GM21528 (cell line): ENCODE results near the gene PRR13.
"Not testable (repeated sequence)": the region's sequence is repeated elsewhere in the genome, so short reads cannot be mapped to it uniquely, and the experiment has no call there.

ENCODE experiments used
- ATAC-seq: cut with Tn5 transposase; IDR thresholded peaks from one replicate; pipeline ENCODE4 v1.9.1; 2021; ENCODE audit warnings: mild to moderate bottlenecking, moderate library complexity; ENCODE audit not compliant: unreplicated experiment, low FRiP score

The PRR13 gene, protein sequence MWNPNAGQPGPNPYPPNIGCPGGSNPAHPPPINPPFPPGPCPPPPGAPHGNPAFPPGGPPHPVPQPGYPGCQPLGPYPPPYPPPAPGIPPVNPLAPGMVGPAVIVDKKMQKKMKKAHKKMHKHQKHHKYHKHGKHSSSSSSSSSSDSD

DNA sequence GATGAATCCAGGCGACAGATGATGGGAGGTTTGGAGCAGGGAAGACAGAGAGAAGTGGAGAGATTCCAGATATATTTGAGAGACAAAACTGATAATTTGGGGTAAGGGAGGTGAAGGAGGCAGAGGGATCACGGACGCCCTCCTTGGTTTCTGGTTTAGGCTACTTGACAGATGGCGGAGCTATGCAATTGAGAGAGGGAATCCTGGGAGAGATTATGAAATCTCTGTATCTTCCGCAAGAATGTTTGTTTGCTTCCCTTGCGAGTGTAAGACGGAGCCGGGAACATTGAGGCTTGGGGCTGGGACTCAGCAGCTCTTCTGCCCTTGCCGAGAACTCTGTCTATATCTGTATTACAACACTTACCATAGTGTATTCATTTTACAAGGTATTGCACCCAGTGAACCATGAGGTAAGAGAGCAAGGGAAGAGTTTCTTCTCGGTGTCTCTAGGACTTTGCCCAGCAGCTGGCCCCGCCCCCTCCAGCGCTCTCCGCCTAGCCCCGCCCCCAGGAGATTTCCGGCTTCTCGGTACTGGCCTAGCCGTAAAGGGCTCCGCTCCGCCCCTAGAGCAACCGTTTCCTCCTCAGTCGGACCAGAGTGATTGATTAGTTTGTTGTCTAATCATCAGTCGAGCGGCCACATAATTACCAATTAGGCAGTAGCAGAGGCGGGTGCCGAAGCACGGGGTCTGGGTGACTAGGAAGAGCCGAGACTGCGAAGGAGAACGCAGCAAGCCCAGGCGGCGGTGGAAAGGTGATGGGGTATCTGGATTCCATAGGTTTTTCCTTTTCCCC, at the start of gene PRR13:
TSS of gene PRR13 (plus strand) at position 695 of the 794 bp plus-strand sequence. CDS start 981 bp downstream, outside the sequence.
- ATAC-seq: peak; percentile 98

DNA sequence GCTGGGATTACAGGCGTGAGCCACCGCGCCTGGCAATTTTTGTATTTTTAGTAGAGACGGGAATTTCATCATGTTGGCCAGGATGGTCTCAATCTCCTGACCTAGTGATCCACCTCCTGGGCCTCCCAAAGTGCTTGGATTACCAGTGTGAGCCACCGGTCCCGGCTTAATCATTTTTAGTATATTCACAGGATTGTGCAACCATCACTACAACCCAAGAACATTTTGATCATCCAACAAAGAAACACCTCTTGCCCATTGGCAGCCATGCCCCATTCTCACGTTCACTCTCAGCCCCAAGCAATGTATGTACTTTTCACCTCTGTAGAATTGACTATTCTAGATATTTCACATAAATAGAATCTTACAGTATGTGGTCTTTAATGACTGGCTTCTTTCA, 41.6 kb upstream of the PRR13 start:
- ATAC-seq: no peak

DNA sequence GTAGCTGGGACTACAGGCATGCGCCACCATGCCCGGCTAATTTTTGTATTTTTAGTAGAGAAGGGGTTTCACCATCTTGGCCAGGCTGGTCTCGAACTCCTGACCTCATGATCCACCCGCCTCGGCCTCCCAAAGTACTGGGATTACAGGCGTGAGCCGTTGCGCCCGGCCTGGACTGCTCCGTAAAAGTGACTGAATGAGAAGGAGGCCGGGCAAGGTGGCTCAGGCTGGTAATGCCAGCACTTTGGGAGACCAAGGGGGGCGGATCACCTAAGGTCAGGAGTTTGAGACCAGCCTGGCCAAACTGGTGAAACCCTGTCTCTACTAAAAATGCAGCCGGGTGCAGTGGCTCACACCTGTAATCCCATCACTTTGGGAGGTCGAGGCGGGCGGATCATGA, 39.2 kb upstream of the PRR13 start:
- ATAC-seq: not testable (repeated sequence)

DNA sequence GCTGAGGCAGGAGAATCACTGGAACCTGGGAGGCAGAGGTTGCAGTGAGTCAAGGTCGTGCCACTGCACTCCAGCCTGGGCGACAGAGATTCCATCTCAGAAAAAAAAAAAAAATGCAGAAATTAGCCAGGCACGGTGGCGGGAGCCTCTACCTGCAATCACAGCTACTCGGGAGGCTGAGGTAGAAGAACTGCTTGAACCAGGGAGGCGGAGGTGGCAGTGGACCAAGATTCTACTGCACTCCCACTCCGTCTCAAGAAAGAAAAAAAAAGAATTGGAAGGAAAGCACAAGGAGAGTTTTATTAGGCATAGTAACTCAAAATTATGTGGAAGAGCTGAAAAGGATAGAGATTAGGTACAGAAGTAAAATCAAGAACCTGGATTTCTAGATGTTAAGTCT, 38.7 kb upstream of the PRR13 start:
- no peak for ATAC-seq

DNA sequence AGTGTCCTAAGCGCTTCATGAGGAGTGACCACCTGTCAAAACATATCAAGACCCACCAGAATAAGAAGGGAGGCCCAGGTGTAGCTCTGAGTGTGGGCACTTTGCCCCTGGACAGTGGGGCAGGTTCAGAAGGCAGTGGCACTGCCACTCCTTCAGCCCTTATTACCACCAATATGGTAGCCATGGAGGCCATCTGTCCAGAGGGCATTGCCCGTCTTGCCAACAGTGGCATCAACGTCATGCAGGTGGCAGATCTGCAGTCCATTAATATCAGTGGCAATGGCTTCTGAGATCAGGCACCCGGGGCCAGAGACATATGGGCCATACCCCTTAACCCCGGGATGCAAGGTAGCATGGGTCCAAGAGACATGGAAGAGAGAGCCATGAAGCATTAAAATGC, 30.6 kb upstream of the PRR13 start:
- ATAC-seq: no peak

DNA sequence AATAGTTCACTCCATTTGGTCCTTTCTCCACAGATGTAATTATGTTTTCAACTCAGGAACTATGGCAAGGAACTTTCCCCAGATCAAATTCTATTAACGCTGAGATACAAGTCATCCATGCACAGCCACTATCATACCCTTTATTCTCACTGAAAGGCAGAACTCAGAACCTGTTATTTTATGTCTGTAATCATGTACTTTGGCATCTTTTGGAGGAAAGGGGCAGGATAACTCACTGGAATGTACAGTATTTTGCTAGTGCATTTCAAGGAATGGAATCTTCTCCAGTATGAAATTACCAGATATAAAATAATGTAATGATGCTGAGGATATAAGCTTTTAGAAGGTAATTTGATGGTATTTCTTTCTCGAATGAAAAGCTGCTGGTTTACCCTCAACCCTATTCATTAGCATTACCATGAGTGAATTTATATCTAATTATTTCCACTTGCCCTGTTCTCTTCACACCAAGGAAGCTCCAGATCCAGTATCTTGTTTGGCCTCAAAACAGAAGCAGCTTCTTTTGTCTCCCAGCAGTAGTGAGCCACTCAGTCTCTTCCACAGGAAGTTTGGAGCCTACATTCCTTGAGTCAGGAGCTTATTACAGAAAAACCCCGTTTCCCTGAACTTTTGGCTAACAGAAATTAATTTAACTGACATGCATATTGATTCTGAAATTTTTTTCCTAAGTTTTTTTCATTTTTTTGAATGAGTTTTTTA, 27.9 kb upstream of the PRR13 start:
- no peak for ATAC-seq

DNA sequence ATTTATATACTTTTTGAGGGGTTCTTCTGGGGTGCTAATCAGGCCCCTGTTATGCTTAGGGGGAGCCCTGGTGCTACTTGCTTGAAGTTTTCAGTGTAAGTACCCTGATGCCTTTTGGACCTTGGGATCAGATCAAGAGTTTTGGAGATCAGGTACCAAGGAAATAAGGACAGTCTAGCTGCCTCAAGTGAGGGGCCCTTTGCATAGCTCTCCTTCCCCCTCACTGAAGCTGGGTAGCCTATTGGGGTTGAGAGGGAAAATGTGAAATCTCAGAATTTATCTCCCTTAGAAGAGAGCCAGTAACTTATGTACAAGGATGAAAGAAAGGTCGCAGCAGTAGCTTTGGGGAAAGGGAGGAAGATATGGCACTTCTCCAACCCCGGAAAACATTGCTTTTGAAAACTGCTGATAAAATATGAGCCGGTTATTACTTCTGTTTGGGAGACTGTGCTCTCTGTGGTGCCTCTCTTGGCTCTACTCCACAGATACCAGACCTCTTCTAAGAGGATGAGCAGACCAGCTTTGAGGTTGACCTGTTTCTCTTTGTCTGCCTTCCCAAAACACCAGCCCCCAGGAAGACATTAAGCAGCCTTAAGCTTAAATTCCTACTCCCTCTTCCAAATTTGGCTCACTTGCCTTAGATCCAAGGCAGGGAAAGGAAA, 26.6 kb upstream of the PRR13 start:
- ATAC-seq: no peak

DNA sequence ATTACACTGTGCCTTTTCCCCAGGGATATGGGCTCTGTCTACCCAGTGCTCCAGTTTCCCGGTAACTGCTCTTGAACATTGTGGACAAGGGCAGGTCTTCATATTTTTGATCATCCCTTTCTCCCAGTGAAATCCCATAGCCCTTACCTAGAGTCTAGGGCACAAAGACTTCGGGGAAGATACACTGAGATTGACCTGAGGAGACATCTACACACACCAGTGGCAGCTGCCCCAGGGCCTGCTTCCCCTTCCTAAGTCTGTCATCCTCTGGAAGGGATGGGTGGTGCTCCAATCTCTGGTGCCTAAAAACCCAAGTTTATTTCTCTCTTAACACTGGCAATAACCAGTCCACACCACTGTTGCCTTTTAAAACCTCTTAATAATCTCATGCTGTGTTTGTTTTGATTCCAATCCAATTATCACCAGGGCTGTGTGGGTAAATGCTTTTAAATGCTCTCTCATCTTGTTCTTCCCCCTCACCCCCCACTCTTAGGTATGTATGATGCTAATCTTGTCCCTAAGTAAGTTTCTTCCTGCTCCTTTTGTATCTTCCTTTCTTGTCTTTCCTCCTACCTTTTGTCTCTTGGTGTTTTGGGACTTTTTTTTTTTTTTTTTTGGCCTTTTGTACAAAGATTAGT, 25.7 kb upstream of the PRR13 start:
- ATAC-seq: not testable (repeated sequence)

DNA sequence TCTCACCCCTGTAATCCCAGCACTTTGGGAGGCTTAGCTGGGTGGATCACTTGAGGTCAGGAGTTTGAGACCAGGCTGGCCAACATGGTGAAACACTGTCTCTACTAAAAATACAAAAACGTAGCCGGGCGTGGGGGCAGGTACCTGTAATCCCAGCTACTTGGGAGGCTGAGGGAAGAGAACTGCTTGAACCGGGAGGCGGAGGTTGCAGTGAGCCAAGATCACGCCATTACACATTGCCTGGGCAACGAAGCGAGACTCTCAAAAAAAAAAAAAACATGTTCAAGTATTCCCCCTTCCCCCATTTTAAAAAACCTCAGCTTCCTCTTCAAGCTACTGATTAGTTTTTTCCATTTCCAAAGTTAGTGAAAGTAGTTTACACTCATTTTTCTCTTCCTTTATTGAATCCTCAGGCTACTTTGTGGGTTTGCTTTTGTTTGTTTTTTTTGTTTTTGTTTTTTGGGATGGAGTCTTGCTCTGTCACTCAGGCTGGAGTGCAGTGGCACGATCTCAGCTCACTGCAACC, 24.2 kb upstream of the PRR13 start:
- not testable (repeated sequence) for ATAC-seq

DNA sequence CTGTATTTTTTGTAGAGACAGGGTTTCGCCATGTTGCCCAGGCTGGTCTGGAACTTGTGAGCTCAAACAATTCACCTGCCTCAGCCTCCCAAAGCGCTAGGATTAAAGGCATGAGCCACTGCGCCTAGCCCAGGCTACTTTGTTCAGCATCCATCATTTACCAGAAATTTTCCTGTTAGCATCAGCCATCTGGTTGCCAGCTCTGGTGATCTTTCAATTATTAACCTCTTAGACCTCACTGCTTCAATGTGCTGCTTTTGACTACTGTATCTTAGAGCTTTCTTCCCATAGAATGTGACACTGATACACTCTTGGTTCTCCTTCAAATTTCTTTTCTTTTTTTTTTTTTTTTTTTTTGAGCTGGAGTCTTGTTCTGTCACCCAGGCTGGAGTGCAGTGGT, 23.3 kb upstream of the PRR13 start:
- ATAC-seq: no peak

DNA sequence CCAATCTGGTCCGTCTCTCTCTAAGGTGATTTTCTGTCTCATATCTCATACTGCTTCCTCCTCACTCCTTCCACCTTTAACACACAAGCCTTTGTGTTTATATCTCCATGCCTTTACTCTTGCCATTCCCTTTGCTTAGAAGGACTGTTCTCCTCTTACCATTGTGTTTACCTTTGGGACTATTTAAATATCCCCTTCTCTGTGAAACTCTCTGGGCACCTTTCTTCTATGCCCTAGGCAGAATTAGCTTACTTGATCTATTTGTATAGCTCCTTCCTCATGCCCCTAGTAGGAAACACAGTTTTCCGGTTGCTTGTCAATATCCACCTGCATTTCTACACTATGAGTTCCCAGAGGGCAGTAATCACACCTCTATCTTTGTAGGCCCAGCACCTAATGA, 21.8 kb upstream of the PRR13 start:
- ATAC-seq: no peak

DNA sequence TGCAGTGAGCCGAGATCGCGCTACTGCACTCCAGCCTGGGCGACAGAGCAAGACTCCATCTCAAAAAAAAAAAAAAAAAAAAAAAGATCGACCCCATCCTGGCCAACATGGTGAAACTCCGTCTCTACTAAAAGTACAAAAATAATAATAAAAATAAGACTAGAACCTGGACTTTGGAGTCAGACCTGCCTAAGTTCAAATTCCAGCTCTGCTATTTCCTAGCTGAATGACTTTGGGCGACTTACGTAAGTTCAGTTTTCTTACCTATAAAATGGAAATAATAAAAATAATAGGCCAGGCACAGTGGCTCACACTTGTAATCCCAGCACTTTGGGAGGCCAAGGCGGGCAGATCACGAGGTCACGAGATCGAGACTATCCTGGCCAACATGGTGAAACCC, 19.3 kb upstream of the PRR13 start:
- ATAC-seq: not testable (repeated sequence)

DNA sequence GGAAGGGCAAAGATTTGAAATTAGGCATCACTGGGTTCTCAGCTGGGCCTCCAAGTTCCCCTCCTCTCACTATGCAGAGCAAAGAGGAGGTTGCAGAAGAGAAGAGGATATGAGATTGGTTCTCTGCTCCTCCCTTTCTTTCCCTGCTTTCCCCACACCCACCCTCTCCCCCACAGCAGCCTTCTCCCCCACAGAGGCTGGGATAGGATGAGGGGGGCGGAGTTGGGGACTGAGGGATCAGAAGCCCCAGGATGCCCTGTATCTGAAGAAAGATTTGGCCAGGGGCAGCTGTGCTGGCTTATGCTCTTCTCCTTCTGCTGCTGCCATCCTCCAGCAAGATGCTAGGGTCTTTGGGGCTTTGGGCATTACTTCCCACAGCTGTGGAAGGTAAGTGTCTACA, 17.9 kb upstream of the PRR13 start, which contains the start of gene AMHR2:
TSS of gene AMHR2 (plus strand) at position 259 of the 400 bp plus-strand sequence. CDS start at position 339, 80 bp downstream.
- ATAC-seq: no peak

DNA sequence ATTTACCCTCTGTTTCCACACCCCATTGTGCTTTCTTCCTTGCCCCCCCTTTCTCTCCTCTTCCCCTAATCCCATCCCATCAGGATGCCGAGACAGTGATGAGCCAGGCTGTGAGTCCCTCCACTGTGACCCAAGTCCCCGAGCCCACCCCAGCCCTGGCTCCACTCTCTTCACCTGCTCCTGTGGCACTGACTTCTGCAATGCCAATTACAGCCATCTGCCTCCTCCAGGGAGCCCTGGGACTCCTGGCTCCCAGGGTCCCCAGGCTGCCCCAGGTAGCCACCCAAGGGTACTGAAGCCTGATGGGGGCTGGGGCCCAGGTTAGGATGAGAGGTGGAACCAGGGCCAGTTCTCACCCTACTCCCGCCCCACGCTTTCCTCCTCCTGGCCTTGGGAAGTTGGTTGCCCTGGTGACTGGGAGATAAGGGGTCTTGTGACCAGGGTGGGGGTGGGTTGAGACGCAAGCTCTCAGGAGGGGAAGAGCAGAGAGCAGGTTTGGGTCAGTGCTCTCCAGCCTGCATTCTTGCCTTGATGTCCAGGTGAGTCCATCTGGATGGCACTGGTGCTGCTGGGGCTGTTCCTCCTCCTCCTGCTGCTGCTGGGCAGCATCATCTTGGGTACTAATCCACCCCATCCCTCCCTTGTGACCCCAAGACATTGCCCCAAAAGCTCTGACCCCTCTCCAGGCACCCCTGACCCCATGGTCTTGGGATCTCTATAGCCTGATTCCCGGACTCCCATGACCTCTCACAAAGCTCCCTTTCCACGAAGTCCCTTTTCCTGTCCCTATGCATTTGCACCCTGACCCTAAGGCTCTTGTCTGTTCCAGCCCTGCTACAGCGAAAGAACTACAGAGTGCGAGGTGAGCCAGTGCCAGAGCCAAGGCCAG, 16.7 kb upstream of the PRR13 start:
- ATAC-seq: no peak

DNA sequence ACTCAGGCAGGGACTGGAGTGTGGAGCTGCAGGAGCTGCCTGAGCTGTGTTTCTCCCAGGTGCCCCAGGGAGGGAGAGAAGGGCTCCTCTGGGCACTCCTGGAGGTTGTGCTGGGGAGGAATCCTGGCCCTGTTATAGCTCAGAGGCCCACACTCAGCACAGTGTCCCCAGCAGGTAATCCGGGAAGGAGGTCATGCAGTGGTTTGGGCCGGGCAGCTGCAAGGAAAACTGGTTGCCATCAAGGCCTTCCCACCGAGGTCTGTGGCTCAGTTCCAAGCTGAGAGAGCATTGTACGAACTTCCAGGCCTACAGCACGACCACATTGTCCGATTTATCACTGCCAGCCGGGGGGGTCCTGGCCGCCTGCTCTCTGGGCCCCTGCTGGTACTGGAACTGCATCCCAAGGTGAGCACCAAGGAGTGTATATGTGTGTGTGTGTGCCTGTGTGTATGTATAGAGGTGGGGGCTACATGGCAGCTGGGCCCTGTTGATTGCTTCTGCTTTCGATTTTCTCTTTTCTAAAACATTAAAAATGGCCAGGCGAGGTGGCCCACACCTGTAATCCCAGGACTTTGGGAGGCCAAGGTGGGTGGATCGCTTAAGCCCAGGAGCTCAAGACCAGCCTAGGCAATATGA, 15.9 kb upstream of the PRR13 start:
- no peak for ATAC-seq

DNA sequence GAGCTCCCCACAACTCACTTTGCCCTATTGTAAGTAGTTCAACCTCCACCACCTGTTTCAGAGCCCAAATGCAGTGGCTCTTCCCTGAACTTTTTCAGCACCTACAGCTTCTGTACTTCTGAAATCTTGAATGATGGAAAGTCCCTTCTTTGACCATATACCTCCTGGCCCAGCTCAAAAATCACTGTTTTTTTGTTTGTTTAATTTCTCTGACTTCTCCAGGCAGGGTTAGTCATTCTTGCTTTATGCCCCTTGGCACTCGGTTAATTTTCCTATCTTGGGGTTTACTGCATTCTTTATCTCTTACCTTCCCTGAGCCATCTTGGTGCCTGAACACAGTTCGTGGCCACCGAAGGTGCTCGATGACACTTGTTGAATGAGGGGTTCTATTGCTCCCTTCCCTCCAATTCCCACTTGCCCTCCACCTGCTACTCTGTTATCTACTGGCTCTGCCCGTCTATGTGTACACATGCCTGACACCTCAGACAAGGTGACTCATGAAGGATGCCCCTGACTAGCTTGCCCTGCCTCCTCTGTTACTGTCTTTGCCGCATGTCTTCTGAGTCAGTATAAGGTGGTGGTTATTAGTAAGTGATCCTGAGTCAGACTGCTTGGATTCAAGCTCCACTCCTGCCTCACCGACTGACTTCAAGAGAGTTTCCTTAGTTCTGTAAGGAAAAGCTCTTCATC, 13.5 kb upstream of the PRR13 start:
- no peak for ATAC-seq

DNA sequence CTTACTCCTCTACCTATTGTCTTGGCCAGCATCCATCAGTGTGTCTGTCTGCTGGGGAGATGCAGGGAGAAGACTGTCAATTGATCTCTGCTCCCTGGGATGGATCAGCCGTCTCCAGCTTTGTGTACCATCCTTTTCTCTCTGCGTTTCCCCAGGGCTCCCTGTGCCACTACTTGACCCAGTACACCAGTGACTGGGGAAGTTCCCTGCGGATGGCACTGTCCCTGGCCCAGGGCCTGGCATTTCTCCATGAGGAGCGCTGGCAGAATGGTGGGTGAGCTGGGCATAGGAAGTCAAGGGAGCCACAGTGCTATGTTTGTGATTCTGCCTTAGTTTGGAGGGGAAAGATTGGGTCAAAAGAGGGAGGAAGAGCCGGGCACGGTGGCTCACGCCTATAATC, 12.8 kb upstream of the PRR13 start:
- ATAC-seq: no peak

DNA sequence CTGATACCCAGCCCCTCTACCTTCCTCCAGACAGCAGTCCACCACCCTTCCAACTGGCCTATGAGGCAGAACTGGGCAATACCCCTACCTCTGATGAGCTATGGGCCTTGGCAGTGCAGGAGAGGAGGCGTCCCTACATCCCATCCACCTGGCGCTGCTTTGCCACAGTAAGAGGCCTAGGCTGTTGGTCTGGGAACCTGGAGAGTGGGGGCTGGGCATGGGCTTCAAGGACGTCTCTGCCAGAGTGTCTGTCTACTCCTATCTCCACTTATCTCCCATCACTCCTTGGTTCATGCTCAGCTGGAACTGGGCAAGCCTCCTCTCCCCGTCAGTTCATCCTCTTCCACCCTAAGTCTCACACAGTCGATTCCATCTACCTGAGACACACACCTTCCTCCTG, 11.4 kb upstream of the PRR13 start:
- ATAC-seq: no peak
